PC-3 (cell line): ENCODE results near the gene GRK1. TPM values are rescaled to one million over a fixed set of nuclear protein-coding genes. Genes with fewer than 3 reads are reported as not detected.

Experiments
- ATAC-seq: fragments of 200-7000 bp; cut with Tn5 transposase; 2 replicates; pipeline ENCODE4 v1.9.1; 2020; ENCODE audit warnings: mild to moderate bottlenecking, moderate library complexity
- BruUV-seq: library from RNA; stranded (reverse); fragments of 400-500 nt; replicated peaks from 2 replicates; lab custom pipeline; 2021; lab: Mats Ljungman, UMichigan
- CTCF ChIA-PET: fragments of 300-600 bp; sonication (Branson Sonifier 250); formaldehyde crosslinking; loops from one replicate; lab custom pipeline; 2022; ENCODE audit warnings: antibody characterized with exemption; lab: Charles Lee
- POLR2A ChIA-PET: fragments of 300-600 bp; sonication (Branson Sonifier 250); formaldehyde crosslinking; loops from one replicate; lab custom pipeline; 2022; ENCODE audit warnings: antibody characterized with exemption; ENCODE audit not compliant: unreplicated experiment; lab: Charles Lee
- DNase-seq: peaks from one replicate; pipeline ENCODE4 v3.0.0-alpha.2; 2015
- H2AFZ ChIP-seq: fragments of 300-600 bp; sonication (generic); 2 replicates; pipeline ENCODE4 v1.6.0; 2016; ENCODE audit warnings: antibody characterized with exemption, low read length
- H3F3A ChIP-seq: fragments of 300-600 bp; sonication (generic); one replicate; pipeline ENCODE4 v1.6.0; 2017; ENCODE audit warnings: antibody characterized with exemption, low read length, control low read depth, mild to moderate bottlenecking; ENCODE audit not compliant: unreplicated experiment
- H3K27ac ChIP-seq: fragments of 300-600 bp; sonication (generic); 2 replicates; pipeline ENCODE4 v1.5.1; 2016; ENCODE audit warnings: mild to moderate bottlenecking, low read length
- H3K27me3 ChIP-seq: fragments of 300-600 bp; sonication (generic); 2 replicates; pipeline ENCODE4 v1.6.1; 2016; ENCODE audit warnings: low read length, mixed read lengths
- H3K36me3 ChIP-seq: fragments of 300-600 bp; sonication (generic); 2 replicates; pipeline ENCODE4 v1.6.1; 2016; ENCODE audit warnings: low read depth, mixed run types, low read length, mixed read lengths
- H3K4me1 ChIP-seq: fragments of 300-600 bp; sonication (generic); 2 replicates; pipeline ENCODE4 v1.5.1; 2016; ENCODE audit warnings: low read length; ENCODE audit not compliant: insufficient read depth
- H3K4me2 ChIP-seq: fragments of 300-600 bp; sonication (generic); 2 replicates; pipeline ENCODE4 v1.6.0; 2016; ENCODE audit warnings: low read length
- H3K4me3 ChIP-seq: fragments of 300-600 bp; sonication (generic); 2 replicates; pipeline ENCODE4 v1.5.1; 2016; ENCODE audit warnings: mild to moderate bottlenecking, low read length, mixed read lengths
- H3K79me2 ChIP-seq: fragments of 300-600 bp; sonication (generic); 2 replicates; pipeline ENCODE4 v1.6.1; 2017; ENCODE audit warnings: low read length, mixed read lengths
- H3K9ac ChIP-seq: fragments of 300-600 bp; sonication (generic); 2 replicates; pipeline ENCODE4 v1.6.0; 2016; ENCODE audit warnings: mild to moderate bottlenecking, low read length
- H3K9me2 ChIP-seq: fragments of 300-600 bp; sonication (generic); replicated peaks from 2 replicates; pipeline ENCODE4 v1.6.1; 2016; ENCODE audit warnings: mixed run types, low read length, mixed read lengths
- H3K9me3 ChIP-seq: fragments of 300-600 bp; sonication (generic); 2 replicates; pipeline ENCODE4 v1.6.1; 2016; ENCODE audit warnings: low read length, mixed read lengths
- H4K20me1 ChIP-seq: fragments of 300-600 bp; sonication (generic); 2 replicates; pipeline ENCODE4 v1.6.1; 2016; ENCODE audit warnings: low read length, mixed read lengths
- CTCF ChIP-seq: fragments of 300-600 bp; sonication (generic); conservative IDR thresholded peaks from 2 replicates; pipeline ENCODE4 v1.5.1; 2017; ENCODE audit warnings: antibody characterized with exemption, low read depth, mild to moderate bottlenecking, low read length
- EZH2 ChIP-seq: fragments of 300-600 bp; sonication (generic); IDR thresholded peaks from one replicate; pipeline ENCODE4 v1.6.1; 2017; ENCODE audit warnings: antibody characterized with exemption, mild to moderate bottlenecking, low read length; ENCODE audit not compliant: unreplicated experiment
- EZH2phosphoT487 ChIP-seq: fragments of 300-600 bp; sonication (generic); IDR thresholded peaks from 2 replicates; pipeline ENCODE4 v1.6.1; 2018; ENCODE audit warnings: mild to moderate bottlenecking, antibody characterized with exemption, low read length, borderline replicate concordance
- intact Hi-C: fragments of 100-400 bp; cut with micrococcal nuclease; formaldehyde crosslinking; loops from 2 replicates; pipeline ENCODE4 v1.9.0; 2023
- total RNA-seq: library from RNA; depleted of rRNA; stranded (reverse); fragments of >200 nt; gene quantifications from 2 replicates; pipeline ENCODE4 v1.2.3, GENCODE V29; 2014

Gene GRK1
- total RNA-seq, 1 experiment from 2014 or later, result not detected

DNA sequence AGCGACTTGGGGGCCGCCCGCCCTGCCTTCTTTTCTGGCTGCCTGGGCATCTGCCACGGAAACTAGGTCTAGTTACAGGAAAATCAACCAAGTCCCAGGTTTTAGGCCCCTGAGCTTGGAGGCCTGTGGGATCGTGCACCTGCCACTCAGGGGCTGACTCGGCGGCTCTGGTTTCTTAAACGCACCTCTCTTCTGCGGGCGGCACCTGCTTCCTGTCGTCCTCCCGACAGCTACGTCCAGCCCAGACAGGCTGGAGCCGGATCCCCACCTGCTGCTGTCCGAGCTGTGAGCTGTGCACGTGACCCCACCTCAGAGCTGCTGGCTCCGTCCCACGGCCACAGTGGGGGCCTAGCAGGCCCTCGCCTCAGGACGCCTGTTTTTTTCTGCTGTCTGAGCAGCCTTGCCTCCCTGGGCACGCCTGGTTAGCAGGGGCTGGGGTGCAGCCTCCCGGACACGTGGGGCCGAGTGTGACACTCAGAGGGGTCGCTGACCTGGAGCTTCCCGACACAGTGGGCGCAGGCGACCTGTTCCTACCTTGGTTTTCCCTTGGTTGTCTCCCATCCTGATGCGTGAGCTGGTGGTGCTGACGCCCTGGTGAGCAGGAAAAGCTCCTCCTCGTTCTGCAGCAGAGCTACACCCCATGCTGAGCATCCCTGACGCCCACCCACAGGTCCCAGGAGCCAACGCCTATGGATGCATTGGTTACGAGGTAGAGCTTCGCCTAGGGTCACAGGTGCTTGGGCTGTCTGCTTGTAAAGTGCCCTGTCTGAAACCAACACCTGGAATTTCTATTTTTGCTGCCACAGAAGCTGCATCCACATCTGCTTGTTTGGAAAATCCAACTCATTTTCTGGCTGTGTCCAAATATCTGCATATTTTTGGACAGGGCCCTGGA, 109.5 kb downstream of the GRK1 start:
- Histone ChIP-seq H3K4me1 (peaks cover 32% of the 10 kb centered on the region), H3K9me3 (no peaks in the 10 kb centered on the region), H3K9ac (no peak overlapping the region), H3K27me3 (no peaks in the 10 kb centered on the region), H3K27ac (no peak overlapping the region), H3K79me2 (peaks cover 6% of the 10 kb centered on the region; the same call in 1 of the 2 replicates), H3K9me2 (no peaks in the 10 kb centered on the region), H3K36me3 (peaks cover 9% of the 10 kb centered on the region; the same call in 1 of the 2 replicates), H4K20me1 (no peaks in the 10 kb centered on the region), H2AFZ (no peak overlapping the region), H3F3A (no peaks in the 10 kb centered on the region), H3K4me2 (no peak overlapping the region), H3K4me3 (no peak overlapping the region)
- TF ChIP-seq EZH2 (no peak), EZH2phosphoT487 (no peak), CTCF (no peak)
- CTCF ChIA-PET, result no interaction called here
- no peak for ATAC-seq
- DNase-seq, result no peak
- no TSS peak for BruUV-seq
- POLR2A ChIA-PET, result no interaction called here
- intact Hi-C loops, result no loop called here

DNA sequence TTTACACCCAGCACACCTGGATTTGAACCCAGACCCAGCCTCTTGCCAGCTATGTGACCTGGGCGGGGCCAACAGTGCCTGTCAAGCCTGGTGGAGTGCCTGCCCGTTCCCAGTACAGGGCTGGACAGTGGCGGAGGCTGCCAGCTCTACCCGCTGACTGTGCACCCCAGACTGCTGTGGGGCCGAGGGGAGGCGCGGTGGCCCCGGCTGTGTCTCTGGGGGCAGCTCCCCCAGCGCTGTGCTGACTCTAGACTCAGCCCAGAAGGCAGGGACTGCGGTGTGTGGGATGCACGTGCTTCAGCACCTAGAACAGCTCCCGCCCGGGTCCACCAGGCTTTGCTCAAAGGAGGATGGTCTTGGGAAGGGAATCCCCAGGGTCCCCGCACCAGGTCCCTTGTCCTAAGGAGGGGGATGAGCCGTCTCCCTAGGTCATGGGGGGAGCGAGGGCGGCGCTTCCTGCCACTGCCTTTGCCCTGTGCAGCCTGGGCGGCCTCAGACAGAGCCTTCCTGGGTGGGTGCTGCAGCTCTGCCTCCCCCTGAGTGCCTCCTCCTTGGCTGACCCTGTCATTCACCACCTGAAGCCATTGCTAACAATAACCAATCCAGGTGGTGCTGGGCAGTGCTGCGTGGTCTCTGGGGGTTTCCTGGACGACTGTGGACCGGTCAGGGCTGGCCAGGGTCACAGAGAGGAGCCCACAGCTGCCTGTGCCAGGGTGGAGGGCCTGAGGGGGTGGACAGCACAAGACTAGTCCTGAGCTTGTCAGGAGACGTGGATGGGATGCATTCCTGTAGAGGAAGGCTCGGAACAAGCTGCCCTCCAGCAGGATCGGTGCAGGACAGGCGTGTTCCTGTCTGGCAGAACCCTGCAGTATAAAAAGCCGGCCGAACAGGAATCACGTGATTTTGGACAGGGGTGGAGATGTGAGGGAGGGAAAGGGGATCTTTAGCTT, 110.6 kb downstream of the GRK1 start:
- no peak overlapping the region for H3K4me3 ChIP-seq
- no peak for ATAC-seq
- peaks cover 21% of the 10 kb centered on the region for H3K4me1 ChIP-seq
- ChIA-PET CTCF (no interaction called here), POLR2A (no interaction called here)
- no peaks in the 10 kb centered on the region for H3K9me3 ChIP-seq
- no peak overlapping the region for H3K9ac ChIP-seq
- H4K20me1 ChIP-seq, result no peaks in the 10 kb centered on the region
- peaks cover 6% of the 10 kb centered on the region; the same call in 1 of the 2 replicates for H3K79me2 ChIP-seq
- H3K27me3 ChIP-seq, result no peaks in the 10 kb centered on the region
- no TSS peak for BruUV-seq
- no peak overlapping the region for H2AFZ ChIP-seq
- intact Hi-C loops, result no loop called here
- peaks cover 9% of the 10 kb centered on the region; the same call in 1 of the 2 replicates for H3K36me3 ChIP-seq
- no peak overlapping the region for H3K27ac ChIP-seq
- no peaks in the 10 kb centered on the region for H3F3A ChIP-seq
- no peaks in the 10 kb centered on the region for H3K9me2 ChIP-seq
- TF ChIP-seq EZH2phosphoT487 (no peak), CTCF (no peak), EZH2 (no peak)
- no peak overlapping the region for H3K4me2 ChIP-seq
- DNase-seq, result no peak
